Ecto neural progenitor cell (in vitro differentiated cells): ENCODE data around the gene LRPPRC.
A peak's percentile ranks its signal among the peaks of the same experiment; 100 is the strongest.
"Not testable (repeated sequence)": the region's sequence is repeated elsewhere in the genome, so short reads cannot be mapped to it uniquely, and the experiment has no call there.

ENCODE experiments used
- DNase-seq: peaks from one replicate; pipeline ENCODE4 v3.0.0-alpha.2; 2018; ENCODE audit warnings: low spot score

LRPPRC gene

GRCh38 chr2:43995733-43996533 is at the start of gene LRPPRC:
TSS of gene LRPPRC (minus strand) at chr2:43995989. CDS start at chr2:43995947, 42 bp downstream.
- peak; percentile 93 for DNase-seq

- no peak for DNase-seq
Measured at GRCh38 chr2:44045061-44045460, 49.3 kb upstream of the LRPPRC start.

DNA sequence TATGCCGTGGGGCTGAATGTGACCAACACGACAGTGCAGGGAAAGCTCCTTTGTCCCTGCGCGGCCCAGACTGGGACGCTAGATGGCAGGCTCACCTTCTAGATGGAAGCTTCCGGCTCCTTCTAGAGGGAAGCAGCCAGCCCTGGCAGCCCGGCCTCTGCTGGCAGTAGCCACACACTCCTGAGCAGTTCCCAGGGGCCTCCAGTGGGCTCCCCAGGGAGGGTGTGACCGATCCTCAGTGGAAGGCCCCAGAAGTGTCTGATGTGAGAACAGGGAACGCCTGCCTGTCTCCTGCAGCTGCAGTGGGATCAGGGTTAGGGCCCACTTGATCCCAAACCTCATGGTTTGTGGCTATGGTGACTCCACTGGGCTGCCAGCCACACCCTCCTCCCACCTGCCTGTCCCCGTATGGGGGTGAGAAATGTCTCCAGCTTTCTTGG is 48.5 kb upstream of the LRPPRC start:
- peak; percentile 89 for DNase-seq

DNA sequence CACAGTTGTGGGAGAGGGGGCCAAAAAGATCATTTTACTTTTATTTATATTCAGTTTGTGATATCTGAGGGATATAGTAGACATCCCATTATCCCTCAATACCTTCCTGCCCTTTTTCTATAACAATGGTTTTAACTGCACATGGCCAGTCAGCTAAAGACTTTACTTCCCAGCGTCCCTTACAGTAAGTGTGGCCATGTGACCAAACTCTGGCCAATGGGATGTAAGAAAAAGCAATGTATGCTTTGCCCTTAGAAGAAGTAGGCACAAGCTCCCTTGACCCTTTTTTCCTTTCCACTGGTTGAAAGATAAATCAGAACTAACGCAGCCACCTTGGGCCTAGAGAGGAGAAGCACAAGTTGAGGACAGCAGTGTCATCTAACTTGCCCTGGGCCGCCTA is 44.6 kb upstream of the LRPPRC start:
- DNase-seq, result no peak

DNA sequence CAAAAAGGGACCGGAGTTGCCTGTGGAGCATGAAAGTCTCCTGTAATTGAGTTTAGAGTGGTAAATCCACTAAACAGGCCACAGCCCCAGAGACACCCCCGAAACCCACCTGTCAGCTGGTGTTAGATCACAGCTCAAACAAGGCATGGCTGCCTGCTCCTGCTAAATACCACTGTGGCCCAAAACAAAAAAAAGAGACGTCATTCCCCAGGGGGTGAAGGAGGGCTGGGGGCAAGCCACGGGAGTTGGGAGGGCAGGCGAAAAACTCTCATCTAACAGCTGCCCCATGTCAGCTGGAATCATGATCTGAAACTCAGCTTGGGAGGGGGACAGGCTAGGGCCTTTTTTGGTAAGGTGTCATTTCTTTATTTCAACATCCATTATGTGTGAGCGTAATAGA is 42.5 kb upstream of the LRPPRC start:
- no peak for DNase-seq

DNA sequence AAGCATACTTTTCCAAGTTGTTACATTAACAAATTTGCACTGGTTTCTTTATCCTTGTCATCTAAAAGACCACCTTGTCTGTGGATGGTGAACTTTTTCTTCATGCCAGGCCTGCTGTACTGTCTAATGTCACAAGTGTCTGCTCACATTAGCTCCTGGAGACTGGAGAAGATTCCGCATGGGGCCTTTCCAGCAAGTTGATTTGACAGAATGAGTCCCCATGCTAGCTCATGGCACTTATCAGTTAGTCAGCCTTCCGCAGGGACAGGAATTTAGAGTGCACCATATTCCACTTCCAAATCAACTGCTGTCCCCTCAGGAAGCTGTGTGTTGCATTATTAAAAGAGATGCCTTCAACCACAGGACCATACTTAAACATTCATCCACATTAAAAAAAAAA is 41.4 kb upstream of the LRPPRC start:
- no peak for DNase-seq

DNA sequence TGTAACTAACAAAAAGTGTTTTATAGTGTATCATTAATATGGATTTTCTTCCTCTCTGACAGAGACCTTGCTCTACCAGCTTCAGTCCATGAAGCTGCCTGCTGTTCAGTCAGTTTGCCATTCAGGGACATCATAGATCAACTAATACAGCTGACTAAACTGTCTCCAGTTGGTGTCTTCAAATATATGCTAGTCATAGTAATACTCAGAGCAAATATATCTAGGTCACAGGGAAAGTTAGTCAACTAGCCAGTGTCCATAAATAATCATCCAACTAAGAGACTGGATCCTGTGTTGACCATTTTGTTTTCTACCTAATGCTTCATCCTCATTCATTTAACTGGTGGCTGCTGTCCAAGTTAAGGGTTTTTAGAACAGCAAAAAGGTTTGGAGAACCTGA is 38.2 kb upstream of the LRPPRC start:
- DNase-seq, result no peak

DNA sequence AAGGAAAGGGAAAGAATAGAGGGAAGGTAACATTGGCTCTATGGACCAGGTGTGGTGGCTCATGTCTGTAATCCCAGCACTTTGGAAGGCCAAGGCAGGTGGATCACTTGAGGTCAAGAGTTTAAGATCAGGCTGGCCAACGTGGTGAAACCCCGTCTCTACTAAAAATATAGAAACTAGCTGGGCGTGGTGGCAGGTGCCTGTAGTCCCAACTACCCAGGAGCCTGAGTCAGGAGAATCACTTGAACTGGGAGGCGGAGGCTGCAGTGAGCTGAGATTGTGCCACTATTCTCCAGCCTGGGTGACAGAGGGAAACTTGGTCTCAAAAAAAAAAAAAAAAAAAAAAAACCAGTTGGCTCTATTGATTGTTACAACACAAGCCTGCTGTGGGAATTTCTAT is 31.3 kb upstream of the LRPPRC start:
- DNase-seq, result not testable (repeated sequence)

GRCh38 chr2:44016282-44016681 is 20.5 kb upstream of the LRPPRC start:
- DNase-seq, result peak; percentile 73

- no peak for DNase-seq
Measured at GRCh38 chr2:44015239-44015638, 19.4 kb upstream of the LRPPRC start.

DNA sequence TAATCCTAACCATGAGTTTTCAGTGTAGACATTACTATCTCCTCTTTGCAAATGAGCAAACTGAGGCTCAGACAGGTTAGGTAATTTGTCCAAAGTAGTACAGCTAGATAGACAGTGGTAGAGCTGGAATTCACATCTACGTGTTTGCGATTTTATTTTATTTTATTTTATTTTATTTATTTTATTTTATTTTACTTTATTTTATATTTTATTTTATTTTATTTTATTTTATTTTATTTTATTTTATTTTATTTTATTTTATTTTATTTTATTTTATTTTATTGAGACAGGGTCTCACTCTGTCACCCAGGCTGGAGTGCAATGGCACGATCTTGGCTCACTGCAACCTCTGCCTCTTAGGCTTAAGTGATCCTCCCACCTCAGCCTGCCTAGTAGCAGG is 17.4 kb upstream of the LRPPRC start:
- DNase-seq, result not testable (repeated sequence)

DNA sequence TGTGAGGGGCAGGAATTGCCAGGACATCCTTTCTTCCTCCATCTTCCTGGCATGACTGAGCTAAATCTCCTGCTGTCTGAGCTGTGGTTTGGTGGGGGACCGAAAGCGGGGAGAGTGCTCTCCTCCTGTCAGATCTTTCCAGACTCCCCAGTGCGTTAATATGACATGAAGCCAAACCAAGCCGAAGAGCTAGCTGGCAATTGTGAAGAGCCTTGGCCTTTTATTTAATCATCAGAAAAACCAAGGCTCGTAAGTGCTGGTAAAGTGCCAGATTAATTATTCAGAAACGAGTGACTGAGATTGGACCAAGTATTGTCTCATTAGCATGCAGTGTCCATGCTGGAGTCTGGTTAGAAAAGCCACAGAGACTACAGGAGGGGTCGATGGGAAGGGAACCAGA is 14.5 kb upstream of the LRPPRC start:
- no peak for DNase-seq

DNA sequence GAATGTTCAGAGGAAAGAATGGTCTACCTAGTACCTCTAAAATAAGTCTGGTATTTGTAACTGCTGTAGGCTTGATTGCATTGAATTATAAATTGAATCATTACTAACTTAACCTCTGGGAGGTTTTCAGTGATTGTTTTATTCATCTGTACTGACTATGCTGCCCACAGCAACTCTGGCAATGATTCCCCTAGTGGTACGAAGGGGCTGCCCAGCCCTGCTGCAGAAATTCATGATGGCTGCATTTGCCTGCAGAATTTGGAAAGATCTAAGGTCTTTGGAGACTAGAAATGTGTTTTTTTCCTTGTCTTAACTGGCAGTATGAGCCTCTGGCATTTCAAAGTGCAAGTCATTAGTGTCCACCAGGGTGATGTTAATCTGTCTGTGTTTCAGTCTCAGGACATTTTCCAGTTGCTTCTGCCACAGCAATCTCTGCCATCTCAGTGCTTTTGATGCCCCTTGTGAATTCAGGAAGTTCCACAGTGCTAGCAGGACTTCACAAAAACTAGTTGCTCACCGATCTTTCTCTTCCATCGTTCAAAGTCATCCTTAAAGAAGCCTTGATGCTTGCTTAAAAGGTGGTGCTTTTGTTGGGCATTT is 13.4 kb upstream of the LRPPRC start:
- no peak for DNase-seq

GRCh38 chr2:44005846-44006245 is 10.1 kb upstream of the LRPPRC start:
- no peak for DNase-seq

DNA sequence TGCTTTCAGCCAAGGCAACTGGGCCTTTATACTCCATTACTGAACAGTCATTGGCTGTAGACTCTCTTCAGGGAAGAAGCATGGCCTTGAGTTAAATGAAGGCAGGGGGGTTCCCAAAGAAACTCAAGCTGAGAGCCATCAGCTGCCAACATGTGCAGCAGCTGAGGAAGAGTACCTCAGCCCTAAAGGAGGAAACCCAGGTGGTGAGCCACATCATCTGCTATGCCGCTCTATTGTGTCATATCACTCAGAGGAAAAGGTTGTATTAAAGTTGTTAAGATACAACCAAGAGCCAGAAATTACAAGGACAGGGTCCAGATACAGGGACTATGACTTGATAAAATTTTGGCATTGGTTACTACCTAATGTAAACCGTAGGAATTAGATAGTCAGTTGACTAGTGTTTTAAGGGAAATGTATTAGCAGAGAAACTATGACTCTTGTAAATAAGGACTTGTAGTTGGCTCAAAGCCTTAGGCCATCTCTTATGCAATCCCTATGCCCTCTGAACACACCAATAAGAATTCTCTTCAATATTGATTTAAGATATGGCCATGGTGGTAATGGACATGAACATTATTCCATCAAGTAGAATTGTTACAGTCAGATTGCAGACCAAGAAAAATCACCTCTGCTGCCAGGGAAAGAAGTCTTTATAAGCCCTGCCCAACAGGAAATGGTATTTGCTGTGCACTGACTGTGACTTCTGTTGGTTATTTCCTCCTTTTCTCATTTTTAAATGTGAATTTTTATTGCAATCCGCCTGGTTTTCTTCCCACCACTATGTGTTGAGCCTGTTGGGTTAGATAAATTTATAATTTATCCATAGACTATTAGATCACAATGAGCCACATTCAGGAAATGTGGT is 9.2 kb upstream of the LRPPRC start:
- no peak for DNase-seq

GRCh38 chr2:44001716-44002115 is 5.9 kb upstream of the LRPPRC start:
- DNase-seq, result no peak

GRCh38 chr2:43998263-43998662 is 2.5 kb upstream of the LRPPRC start:
- DNase-seq, result no peak

- no peak for DNase-seq
Measured at GRCh38 chr2:43993437-43993836, 2.4 kb downstream of the LRPPRC start.

- DNase-seq, result no peak
Measured at GRCh38 chr2:43989545-43989944, 6.2 kb downstream of the LRPPRC start.

DNA sequence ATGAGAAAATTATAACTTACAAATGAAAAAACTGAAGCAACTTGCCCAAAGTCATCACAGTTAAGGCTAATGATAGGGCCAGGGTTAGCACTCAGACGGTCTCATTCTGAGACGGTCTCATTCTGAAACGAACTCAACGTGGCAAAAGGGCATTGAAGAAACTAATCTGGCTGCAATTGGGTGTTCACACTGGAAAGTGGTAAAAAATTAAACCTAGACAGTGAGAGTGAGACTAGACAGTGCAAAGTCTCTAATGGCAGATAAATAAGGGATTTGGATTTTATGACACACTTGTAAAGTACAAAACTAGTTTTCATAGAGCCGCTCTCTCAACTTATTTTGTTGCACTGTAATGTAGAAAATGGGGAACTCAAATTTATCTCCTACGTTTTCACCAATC is 9.2 kb downstream of the LRPPRC start:
- no peak for DNase-seq

DNA sequence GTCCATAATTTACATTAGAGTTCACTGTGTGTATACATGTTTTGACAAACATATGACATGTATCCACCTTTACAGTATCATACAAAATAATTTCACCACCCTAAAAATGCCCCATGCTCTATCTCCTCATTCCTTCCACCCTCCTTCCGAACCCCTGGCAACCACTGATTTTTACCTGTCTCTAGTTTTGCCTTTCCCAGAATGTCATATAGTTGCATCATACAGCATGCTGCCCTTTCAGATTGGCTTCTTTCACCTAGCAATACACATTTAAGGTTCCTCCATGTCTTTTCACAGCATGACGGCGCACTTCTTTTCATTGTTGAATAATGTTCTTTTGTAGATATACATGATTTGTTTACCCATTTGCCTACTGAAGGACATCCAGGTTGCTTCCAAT is 10.4 kb downstream of the LRPPRC start:
- DNase-seq, result no peak

DNA sequence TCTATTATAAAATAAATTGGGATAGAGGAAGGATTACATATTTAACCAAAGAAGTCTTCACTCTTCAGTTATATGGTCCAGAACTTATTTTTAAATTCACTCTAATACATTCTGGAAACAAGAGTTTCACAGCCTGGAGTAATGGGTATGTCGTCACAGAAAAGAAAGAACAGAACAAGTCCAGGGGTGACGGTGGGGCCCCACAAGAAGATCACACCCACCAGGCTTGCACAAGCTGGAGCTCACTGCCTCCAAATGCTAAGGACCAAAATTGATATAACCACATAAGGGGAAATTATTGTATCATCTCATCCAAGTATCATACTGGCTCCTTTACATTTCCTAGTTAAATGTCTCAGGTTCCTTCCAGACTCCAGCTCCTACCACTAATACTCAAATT is 11.3 kb downstream of the LRPPRC start:
- DNase-seq, result no peak

- DNase-seq, result no peak
Measured at GRCh38 chr2:43980902-43981301, 14.9 kb downstream of the LRPPRC start.
